PC-3 (cell line): ENCODE results near the gene DAO. TPM values are rescaled to one million over a fixed set of nuclear protein-coding genes. Genes with fewer than 3 reads are reported as not detected.

Experiments used
- ATAC-seq: fragments of 200-7000 bp; cut with Tn5 transposase; 2 replicates; pipeline ENCODE4 v1.9.1; 2020; ENCODE audit warnings: mild to moderate bottlenecking, moderate library complexity
- BruUV-seq: library from RNA; stranded (reverse); fragments of 400-500 nt; replicated peaks from 2 replicates; lab custom pipeline; 2021; lab: Mats Ljungman, UMichigan
- CTCF ChIA-PET: fragments of 300-600 bp; sonication (Branson Sonifier 250); formaldehyde crosslinking; loops from one replicate; lab custom pipeline; 2022; ENCODE audit warnings: antibody characterized with exemption; lab: Charles Lee
- POLR2A ChIA-PET: fragments of 300-600 bp; sonication (Branson Sonifier 250); formaldehyde crosslinking; loops from one replicate; lab custom pipeline; 2022; ENCODE audit warnings: antibody characterized with exemption; ENCODE audit not compliant: unreplicated experiment; lab: Charles Lee
- DNase-seq: peaks from one replicate; pipeline ENCODE4 v3.0.0-alpha.2; 2015
- H2AFZ ChIP-seq: fragments of 300-600 bp; sonication (generic); 2 replicates; pipeline ENCODE4 v1.6.0; 2016; ENCODE audit warnings: antibody characterized with exemption, low read length
- H3F3A ChIP-seq: fragments of 300-600 bp; sonication (generic); one replicate; pipeline ENCODE4 v1.6.0; 2017; ENCODE audit warnings: antibody characterized with exemption, low read length, control low read depth, mild to moderate bottlenecking; ENCODE audit not compliant: unreplicated experiment
- H3K27ac ChIP-seq: fragments of 300-600 bp; sonication (generic); 2 replicates; pipeline ENCODE4 v1.5.1; 2016; ENCODE audit warnings: mild to moderate bottlenecking, low read length
- H3K27me3 ChIP-seq: fragments of 300-600 bp; sonication (generic); 2 replicates; pipeline ENCODE4 v1.6.1; 2016; ENCODE audit warnings: low read length, mixed read lengths
- H3K36me3 ChIP-seq: fragments of 300-600 bp; sonication (generic); 2 replicates; pipeline ENCODE4 v1.6.1; 2016; ENCODE audit warnings: low read depth, mixed run types, low read length, mixed read lengths
- H3K4me1 ChIP-seq: fragments of 300-600 bp; sonication (generic); 2 replicates; pipeline ENCODE4 v1.5.1; 2016; ENCODE audit warnings: low read length; ENCODE audit not compliant: insufficient read depth
- H3K4me2 ChIP-seq: fragments of 300-600 bp; sonication (generic); 2 replicates; pipeline ENCODE4 v1.6.0; 2016; ENCODE audit warnings: low read length
- H3K4me3 ChIP-seq: fragments of 300-600 bp; sonication (generic); 2 replicates; pipeline ENCODE4 v1.5.1; 2016; ENCODE audit warnings: mild to moderate bottlenecking, low read length, mixed read lengths
- H3K79me2 ChIP-seq: fragments of 300-600 bp; sonication (generic); 2 replicates; pipeline ENCODE4 v1.6.1; 2017; ENCODE audit warnings: low read length, mixed read lengths
- H3K9ac ChIP-seq: fragments of 300-600 bp; sonication (generic); 2 replicates; pipeline ENCODE4 v1.6.0; 2016; ENCODE audit warnings: mild to moderate bottlenecking, low read length
- H3K9me2 ChIP-seq: fragments of 300-600 bp; sonication (generic); replicated peaks from 2 replicates; pipeline ENCODE4 v1.6.1; 2016; ENCODE audit warnings: mixed run types, low read length, mixed read lengths
- H3K9me3 ChIP-seq: fragments of 300-600 bp; sonication (generic); 2 replicates; pipeline ENCODE4 v1.6.1; 2016; ENCODE audit warnings: low read length, mixed read lengths
- H4K20me1 ChIP-seq: fragments of 300-600 bp; sonication (generic); 2 replicates; pipeline ENCODE4 v1.6.1; 2016; ENCODE audit warnings: low read length, mixed read lengths
- EZH2 ChIP-seq: fragments of 300-600 bp; sonication (generic); IDR thresholded peaks from one replicate; pipeline ENCODE4 v1.6.1; 2017; ENCODE audit warnings: antibody characterized with exemption, mild to moderate bottlenecking, low read length; ENCODE audit not compliant: unreplicated experiment
- EZH2phosphoT487 ChIP-seq: fragments of 300-600 bp; sonication (generic); IDR thresholded peaks from 2 replicates; pipeline ENCODE4 v1.6.1; 2018; ENCODE audit warnings: mild to moderate bottlenecking, antibody characterized with exemption, low read length, borderline replicate concordance
- intact Hi-C: fragments of 100-400 bp; cut with micrococcal nuclease; formaldehyde crosslinking; loops from 2 replicates; pipeline ENCODE4 v1.9.0; 2023
- total RNA-seq: library from RNA; depleted of rRNA; stranded (reverse); fragments of >200 nt; gene quantifications from 2 replicates; pipeline ENCODE4 v1.2.3, GENCODE V29; 2014
- TF ChIP-seq, protein P1 (sequence below): fragments of 300-600 bp; sonication (generic); conservative IDR thresholded peaks from 2 replicates; pipeline ENCODE4 v1.5.1; 2017; ENCODE audit warnings: antibody characterized with exemption, low read depth, mild to moderate bottlenecking, low read length

The DAO gene
- total RNA-seq, 1 experiment from 2014 or later = not detected

DNA sequence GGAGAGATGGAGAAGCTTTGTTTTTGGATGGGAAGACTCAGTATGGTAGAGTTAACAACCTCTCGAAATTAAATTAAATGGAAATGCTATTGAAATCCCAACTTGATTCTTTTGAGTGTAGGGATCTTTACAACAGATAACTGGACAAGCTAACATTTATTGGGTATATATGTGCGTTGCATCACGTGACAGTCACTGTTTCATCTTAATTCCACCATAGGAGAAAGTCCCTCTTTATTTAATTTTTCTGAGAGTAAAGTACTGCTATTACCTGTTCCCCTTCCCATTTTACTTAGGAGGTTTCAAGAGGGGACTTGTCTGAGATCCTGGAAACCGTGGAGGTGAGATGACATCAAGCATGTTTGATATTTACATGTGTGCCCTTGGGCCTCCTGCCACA is 11.1 kb upstream of the DAO start:
- Histone ChIP-seq H3K4me3 (no peak overlapping the region), H3K36me3 (no peaks in the 10 kb centered on the region), H4K20me1 (no peaks in the 10 kb centered on the region), H3K79me2 (no peaks in the 10 kb centered on the region), H3F3A (no peaks in the 10 kb centered on the region), H2AFZ (no peak overlapping the region), H3K27ac (no peak overlapping the region), H3K9me3 (no peaks in the 10 kb centered on the region), H3K27me3 (no peaks in the 10 kb centered on the region), H3K9ac (no peak overlapping the region), H3K4me1 (no peaks in the 10 kb centered on the region), H3K9me2 (no peaks in the 10 kb centered on the region), H3K4me2 (no peak overlapping the region)
- intact Hi-C loops = no loop called here
- no TSS peak for BruUV-seq
- ATAC-seq (no peak), DNase-seq (no peak)
- CTCF ChIA-PET = interaction anchor here (0.7 kb wide), 1 partner anchor 30 kb away, joined by 3 read pairs; no protein-coding TSS in a partner anchor
- POLR2A ChIA-PET = no interaction called here
- TF ChIP-seq EZH2phosphoT487 (no peak), EZH2 (no peak)
- TF ChIP-seq, protein P1, sequence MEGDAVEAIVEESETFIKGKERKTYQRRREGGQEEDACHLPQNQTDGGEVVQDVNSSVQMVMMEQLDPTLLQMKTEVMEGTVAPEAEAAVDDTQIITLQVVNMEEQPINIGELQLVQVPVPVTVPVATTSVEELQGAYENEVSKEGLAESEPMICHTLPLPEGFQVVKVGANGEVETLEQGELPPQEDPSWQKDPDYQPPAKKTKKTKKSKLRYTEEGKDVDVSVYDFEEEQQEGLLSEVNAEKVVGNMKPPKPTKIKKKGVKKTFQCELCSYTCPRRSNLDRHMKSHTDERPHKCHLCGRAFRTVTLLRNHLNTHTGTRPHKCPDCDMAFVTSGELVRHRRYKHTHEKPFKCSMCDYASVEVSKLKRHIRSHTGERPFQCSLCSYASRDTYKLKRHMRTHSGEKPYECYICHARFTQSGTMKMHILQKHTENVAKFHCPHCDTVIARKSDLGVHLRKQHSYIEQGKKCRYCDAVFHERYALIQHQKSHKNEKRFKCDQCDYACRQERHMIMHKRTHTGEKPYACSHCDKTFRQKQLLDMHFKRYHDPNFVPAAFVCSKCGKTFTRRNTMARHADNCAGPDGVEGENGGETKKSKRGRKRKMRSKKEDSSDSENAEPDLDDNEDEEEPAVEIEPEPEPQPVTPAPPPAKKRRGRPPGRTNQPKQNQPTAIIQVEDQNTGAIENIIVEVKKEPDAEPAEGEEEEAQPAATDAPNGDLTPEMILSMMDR = no peak

GRCh38 chr12:108875280-108875679 is 4.6 kb upstream of the DAO start:
- H3K79me2 ChIP-seq = no peaks in the 10 kb centered on the region
- H3K27ac ChIP-seq = no peak overlapping the region
- DNase-seq = no peak
- no peaks in the 10 kb centered on the region for H3K9me3 ChIP-seq
- intact Hi-C loops = no loop called here
- no peak overlapping the region for H3K4me2 ChIP-seq
- no peak overlapping the region for H2AFZ ChIP-seq
- POLR2A ChIA-PET = no interaction called here
- H3K27me3 ChIP-seq = 0 out of 2 replicates have a peak, but pooled peaks cover 7% of the 10 kb centered on the region
- H3K9me2 ChIP-seq = no peaks in the 10 kb centered on the region
- ATAC-seq = no peak
- no peaks in the 10 kb centered on the region for H3F3A ChIP-seq
- no peak overlapping the region for H3K4me3 ChIP-seq
- no TSS peak for BruUV-seq
- H4K20me1 ChIP-seq = no peaks in the 10 kb centered on the region
- no peaks in the 10 kb centered on the region for H3K36me3 ChIP-seq
- H3K9ac ChIP-seq = no peak overlapping the region
- TF ChIP-seq EZH2phosphoT487 (no peak), EZH2 (no peak)
- TF ChIP-seq, protein P1 = no peak
- H3K4me1 ChIP-seq = no peaks in the 10 kb centered on the region
- CTCF ChIA-PET = no interaction called here

DNA sequence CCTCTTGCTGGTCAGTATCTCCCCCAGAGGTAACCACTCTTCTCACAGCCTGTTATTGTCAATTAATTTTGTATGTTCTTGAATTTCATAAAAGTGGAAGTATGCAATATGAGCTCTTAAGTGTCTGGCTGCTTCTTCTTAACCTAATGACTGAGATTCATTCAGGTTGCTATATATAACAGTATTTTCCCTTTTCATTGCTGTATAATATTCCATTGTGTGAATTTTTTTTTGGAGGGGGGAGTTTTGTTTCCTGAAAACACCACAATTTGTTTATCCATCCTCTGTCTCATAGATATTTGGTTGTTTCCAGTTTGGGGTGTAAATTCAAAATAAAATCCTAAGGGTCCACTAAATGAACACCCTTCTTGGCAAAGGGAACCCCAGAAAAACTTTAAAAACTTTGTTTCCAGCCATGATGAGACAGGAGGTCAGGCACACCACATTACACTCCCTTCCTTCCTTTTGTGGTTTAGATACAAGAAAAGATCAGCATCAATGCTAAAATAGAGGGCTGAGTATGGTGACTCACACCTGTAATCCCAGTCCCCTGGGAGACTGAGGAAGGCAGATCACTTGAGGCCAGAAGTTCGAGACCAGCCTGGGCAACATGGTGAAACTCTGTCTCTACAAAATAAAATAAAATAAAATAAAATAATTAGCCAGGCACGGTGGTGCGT is 4.1 kb upstream of the DAO start:
- Histone ChIP-seq H4K20me1 (no peaks in the 10 kb centered on the region), H3K4me2 (no peak overlapping the region), H3K4me3 (no peak overlapping the region), H3K27ac (no peak overlapping the region), H3K9me3 (no peaks in the 10 kb centered on the region), H3K4me1 (no peaks in the 10 kb centered on the region), H3K79me2 (no peaks in the 10 kb centered on the region), H3K9me2 (no peaks in the 10 kb centered on the region), H3F3A (no peaks in the 10 kb centered on the region), H2AFZ (no peak overlapping the region), H3K27me3 (0 out of 2 replicates have a peak, but pooled peaks cover 11% of the 10 kb centered on the region), H3K36me3 (no peaks in the 10 kb centered on the region), H3K9ac (no peak overlapping the region)
- no peak for DNase-seq
- ChIA-PET CTCF (no interaction called here), POLR2A (no interaction called here)
- intact Hi-C loops = no loop called here
- TF ChIP-seq EZH2phosphoT487 (no peak), EZH2 (no peak)
- TF ChIP-seq, protein P1 = no peak
- no TSS peak for BruUV-seq
- ATAC-seq = no peak
